ENCODE results near the gene NEDD4L. TPM values are rescaled to one million over a fixed set of nuclear protein-coding genes. Genes with fewer than 3 reads are reported as not detected.

Gene NEDD4L
- total RNA-seq, 6 experiments from 2014 or later: 11.2 to 28.1 (median 15.7) TPM

- peaks cover 22% of the 10 kb centered on the region for H3K27me3 Mint-ChIP-seq (ENCODE audit: insufficient read depth)
- TF ChIP-seq CTCF (IDR thresholded peaks at IDR 0.05): no peak
- H3K27ac Mint-ChIP-seq: no peak overlapping the region
- H3K4me1 Mint-ChIP-seq (ENCODE audit: low read depth): no peaks in the 10 kb centered on the region
- no peaks in the 10 kb centered on the region for H3K36me3 Mint-ChIP-seq (ENCODE audit: low read depth)
- DNase-seq: no peak
- H3K9me3 Mint-ChIP-seq: no peaks in the 10 kb centered on the region
- no peak overlapping the region for H3K4me3 Mint-ChIP-seq
These were observed 36.4 kb downstream of the NEDD4L start for GRCh38 chr18:58080451-58080850.

- Mint-ChIP-seq H3K27me3 (ENCODE audit: insufficient read depth) (peaks cover 55% of the 10 kb centered on the region), H3K9me3 (peaks cover 7% of the 10 kb centered on the region; the same call in 1 of the 2 replicates), H3K4me1 (ENCODE audit: low read depth) (no peaks in the 10 kb centered on the region), H3K36me3 (ENCODE audit: low read depth) (no peaks in the 10 kb centered on the region), H3K27ac (no peak overlapping the region), H3K4me3 (no peak overlapping the region)
- no peak for DNase-seq
- no peak for TF ChIP-seq CTCF (IDR thresholded peaks at IDR 0.05)
These were observed 44.1 kb downstream of the NEDD4L start for GRCh38 chr18:58087928-58088690.

- peaks cover 54% of the 10 kb centered on the region for H3K27me3 Mint-ChIP-seq (ENCODE audit: insufficient read depth)
- no peaks in the 10 kb centered on the region for H3K4me1 Mint-ChIP-seq (ENCODE audit: low read depth)
- peaks cover 7% of the 10 kb centered on the region; the same call in 1 of the 2 replicates for H3K9me3 Mint-ChIP-seq
- H3K27ac Mint-ChIP-seq: no peak overlapping the region
- TF ChIP-seq CTCF (IDR thresholded peaks at IDR 0.05): no peak
- H3K4me3 Mint-ChIP-seq: no peak overlapping the region
- H3K36me3 Mint-ChIP-seq (ENCODE audit: low read depth): no peaks in the 10 kb centered on the region
- no peak for DNase-seq
These were observed 44.7 kb downstream of the NEDD4L start for GRCh38 chr18:58088691-58089065.

- Mint-ChIP-seq H3K27me3 (ENCODE audit: insufficient read depth) (peaks cover 48% of the 10 kb centered on the region), H3K36me3 (ENCODE audit: low read depth) (no peaks in the 10 kb centered on the region), H3K4me3 (no peak overlapping the region), H3K4me1 (ENCODE audit: low read depth) (no peaks in the 10 kb centered on the region), H3K9me3 (peaks cover 4% of the 10 kb centered on the region; the same call in 1 of the 2 replicates), H3K27ac (no peak overlapping the region)
- no peak for TF ChIP-seq CTCF (IDR thresholded peaks at IDR 0.05)
- DNase-seq: no peak
These were observed 47.1 kb downstream of the NEDD4L start for GRCh38 chr18:58091099-58091611.

DNA sequence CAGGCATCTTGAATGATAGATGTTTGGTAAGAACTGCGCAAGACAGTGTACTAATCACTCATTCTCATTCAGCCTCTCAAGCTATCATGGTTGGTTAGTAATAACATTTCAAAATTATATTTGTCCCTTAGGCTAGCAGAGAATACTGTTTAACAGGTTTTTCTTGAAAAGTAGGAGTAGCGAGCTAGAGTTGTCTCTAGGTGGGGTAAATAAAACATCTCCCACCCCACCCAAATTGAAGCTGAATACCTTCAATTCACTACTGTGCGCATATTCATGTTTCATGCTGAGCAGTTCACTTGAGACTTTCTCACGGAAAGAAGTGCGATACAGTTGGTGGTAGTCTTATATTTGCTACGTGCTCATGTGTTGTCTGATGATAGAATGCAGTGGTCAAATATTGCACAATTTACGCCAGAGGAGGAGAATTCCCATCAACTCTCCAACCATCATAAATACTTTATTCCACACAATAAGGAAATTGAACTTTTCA is 49.3 kb downstream of the NEDD4L start:
- no peaks in the 10 kb centered on the region for H3K9me3 Mint-ChIP-seq
- H3K36me3 Mint-ChIP-seq (ENCODE audit: low read depth): no peaks in the 10 kb centered on the region
- H3K27ac Mint-ChIP-seq: no peak overlapping the region
- no peak for TF ChIP-seq CTCF (IDR thresholded peaks at IDR 0.05)
- H3K4me1 Mint-ChIP-seq (ENCODE audit: low read depth): peaks cover 12% of the 10 kb centered on the region
- H3K27me3 Mint-ChIP-seq (ENCODE audit: insufficient read depth): peaks cover 41% of the 10 kb centered on the region
- no peak for DNase-seq
- no peak overlapping the region for H3K4me3 Mint-ChIP-seq
